HG03520 (cell line): ENCODE data around the gene NEMP2.
"Not testable (repeated sequence)": the region's sequence is repeated elsewhere in the genome, so short reads cannot be mapped to it uniquely, and the experiment has no call there.

ENCODE experiments used
- ATAC-seq: cut with Tn5 transposase; IDR thresholded peaks from one replicate; pipeline ENCODE4 v1.9.1; 2021; ENCODE audit warnings: mild to moderate bottlenecking, moderate library complexity; ENCODE audit not compliant: unreplicated experiment

The NEMP2 gene

DNA sequence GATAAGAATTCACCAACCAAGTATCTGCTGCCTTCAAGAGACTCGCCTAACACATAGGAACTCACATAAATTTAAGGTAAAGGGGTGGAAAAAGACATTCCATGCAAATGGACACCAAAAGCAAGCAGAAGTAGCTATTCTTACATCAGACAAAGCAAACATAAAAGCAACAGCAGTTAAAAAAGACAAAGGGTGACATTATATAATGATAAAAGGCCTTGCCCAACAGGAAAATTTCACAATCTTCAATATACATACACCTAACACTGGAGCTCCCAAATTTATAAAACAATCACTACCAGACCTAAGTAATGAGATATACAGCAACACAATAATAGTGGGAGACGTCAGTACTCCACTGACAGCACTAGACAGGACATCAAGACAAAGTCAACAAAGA lies 41.4 kb downstream of the NEMP2 start:
- ATAC-seq = no peak

DNA sequence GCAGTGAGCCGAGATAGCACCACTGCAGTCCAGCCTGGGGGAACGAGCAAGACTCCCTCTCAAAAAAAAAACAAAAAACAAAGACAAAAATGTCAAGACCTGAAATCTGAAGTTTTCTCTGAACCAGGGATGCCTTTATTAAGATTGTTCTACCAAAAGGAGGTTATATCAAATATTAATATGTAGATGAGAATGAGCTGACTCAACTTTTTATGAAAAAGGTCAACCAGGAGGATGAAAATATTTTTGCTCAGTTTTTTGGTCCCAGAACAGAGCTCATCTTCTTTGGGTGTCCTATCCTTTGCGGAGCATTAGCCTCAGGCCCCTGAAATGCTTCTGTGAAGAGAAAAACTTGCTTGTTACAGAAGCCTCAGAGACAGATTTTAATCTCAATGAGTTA lies 44.0 kb downstream of the NEMP2 start:
- no peak for ATAC-seq

DNA sequence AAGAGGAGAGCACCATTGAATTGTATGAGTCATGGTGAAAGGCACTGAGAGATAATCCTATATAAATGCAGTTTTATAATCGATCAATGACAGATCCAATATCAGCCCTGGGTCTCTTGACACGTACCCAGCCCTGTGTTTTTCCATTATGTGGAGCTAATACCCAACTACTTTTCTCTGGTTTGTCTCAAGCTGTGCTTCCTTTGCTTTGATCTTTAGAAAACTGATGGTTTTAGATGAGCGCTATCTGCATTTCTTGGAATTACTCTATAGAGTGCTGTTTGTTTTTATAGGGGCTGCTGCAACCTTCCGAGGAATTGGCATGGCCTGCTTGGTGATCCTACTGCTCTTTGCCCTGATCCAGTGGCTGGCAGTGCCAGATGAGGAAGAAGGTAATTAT lies 45.0 kb downstream of the NEMP2 start:
- no peak for ATAC-seq

DNA sequence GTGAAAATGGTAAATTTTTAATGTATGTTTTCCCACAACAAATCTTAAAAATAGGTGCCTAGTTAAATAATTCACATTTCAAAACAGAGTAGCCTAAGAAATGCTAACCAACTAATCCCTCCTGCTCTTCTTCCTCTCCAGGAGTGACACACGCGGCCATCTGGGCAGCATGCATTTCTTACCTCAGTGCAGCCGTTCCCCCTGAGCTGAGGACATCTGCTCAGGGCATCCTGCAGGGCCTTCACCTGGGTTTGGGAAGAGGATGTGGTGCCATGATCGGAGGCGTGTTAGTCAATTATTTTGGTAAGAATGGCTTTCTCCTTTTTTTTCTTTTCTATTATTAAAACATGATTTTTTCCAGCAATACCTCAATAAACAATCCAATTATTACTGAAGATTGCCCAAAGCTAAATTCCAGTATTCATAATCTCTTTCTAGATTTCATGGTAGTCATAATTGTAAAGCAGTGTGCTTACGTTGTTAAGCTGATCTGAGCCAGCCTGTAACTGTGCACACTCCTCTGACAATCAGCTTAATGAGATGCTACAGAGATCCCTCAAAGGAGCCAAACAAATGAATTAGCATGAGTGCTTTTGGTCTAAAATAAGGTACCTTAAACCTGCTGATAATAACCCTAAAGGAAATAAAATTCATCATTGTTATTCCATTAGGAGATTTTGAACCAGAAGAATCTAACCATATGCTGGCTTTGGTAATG lies 45.8 kb downstream of the NEMP2 start:
- no peak for ATAC-seq

DNA sequence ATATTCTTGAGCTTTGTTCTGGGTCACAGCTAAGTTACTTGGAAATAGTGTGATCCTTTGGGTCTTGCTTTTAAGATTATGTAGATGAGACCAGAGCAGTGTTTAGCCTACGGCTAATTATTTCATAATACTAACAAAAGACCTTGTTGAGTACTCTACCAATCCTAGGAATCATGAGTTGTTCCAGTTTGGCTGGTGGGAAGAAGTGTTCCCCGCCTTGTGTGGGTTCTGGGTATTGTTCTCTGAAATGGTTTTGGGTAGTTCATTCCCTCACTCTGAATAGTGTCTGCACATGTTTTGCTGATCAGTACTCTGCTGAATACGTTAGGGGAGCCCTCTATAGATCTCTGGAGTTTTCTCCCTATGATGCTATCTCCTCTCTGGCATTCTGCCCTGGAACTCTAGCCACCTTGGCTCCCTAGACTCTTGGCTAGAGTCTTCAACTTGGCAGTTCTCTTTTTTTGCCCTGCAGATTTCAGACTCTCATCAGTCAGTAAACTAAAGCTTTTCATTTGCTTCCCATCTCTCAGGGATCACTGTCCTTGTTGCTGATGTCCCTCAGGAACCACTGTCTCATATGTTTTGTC lies 48.4 kb downstream of the NEMP2 start:
- ATAC-seq = no peak

DNA sequence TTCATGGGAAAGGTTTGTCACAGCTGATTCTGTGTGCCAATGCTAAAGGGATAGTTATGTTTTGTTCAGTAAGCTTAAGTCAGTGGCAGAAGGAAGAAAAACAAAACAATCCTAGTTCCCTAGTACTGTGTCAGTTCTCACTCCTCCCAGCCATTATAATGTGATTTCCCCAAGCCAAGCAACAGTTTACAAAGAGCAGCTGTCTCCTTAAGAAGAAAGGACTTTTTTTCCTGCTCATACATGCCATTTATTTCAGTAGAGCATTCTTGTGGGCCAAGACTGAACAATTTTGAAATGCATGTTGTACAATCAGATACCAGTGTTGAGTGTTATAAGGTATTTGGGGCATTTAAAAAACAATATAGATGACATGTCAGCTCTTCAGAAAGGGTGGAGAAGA lies 52.1 kb downstream of the NEMP2 start:
- no peak for ATAC-seq

DNA sequence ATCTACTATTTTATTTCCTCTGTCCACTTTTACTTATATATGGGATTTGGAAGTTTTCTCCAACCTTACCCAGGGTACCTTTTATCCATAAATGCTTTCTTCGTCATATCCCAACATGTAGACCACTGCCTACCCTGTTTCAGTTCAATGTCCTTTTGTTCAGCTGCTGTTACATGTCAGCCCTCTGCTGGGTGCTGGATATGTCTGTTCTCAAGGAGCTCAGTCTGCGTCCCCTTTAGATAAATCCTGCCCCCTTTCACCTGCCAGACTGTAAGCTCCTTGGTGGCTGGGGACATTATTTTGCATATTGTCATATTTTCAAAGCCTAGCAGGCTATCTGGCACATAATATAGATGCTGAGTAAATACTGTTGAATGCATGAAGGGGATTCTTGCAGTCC lies 53.2 kb downstream of the NEMP2 start:
- no peak for ATAC-seq

DNA sequence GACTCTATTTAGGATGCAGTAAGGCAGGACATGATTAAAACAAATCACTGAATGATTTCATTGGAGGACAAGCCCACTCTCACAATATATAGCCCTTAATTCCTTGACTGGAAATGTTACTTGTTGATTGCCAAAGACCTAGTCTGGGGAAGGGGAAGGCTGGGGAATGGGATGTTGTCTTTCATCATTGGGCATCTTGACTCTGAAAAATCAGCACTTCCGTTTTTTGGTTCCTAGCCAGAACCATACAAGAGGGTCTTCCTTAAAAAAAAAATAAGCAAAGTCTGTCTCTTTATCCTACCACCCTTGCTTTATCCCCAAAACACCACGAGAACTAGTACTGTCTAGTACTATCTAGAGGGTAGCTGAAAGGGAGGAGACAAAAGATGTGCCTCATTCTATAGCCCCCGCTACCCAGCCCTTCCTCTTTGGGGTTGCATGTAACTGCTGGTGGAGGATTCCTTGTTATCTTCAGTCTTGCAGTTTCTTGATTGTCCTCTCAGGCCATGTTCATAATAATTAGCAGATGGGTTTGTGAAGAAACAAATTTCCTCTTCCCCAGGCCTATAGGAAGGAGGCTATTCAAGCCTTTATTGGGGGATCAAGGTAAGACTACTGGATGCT lies 55.8 kb downstream of the NEMP2 start:
- no peak for ATAC-seq

DNA sequence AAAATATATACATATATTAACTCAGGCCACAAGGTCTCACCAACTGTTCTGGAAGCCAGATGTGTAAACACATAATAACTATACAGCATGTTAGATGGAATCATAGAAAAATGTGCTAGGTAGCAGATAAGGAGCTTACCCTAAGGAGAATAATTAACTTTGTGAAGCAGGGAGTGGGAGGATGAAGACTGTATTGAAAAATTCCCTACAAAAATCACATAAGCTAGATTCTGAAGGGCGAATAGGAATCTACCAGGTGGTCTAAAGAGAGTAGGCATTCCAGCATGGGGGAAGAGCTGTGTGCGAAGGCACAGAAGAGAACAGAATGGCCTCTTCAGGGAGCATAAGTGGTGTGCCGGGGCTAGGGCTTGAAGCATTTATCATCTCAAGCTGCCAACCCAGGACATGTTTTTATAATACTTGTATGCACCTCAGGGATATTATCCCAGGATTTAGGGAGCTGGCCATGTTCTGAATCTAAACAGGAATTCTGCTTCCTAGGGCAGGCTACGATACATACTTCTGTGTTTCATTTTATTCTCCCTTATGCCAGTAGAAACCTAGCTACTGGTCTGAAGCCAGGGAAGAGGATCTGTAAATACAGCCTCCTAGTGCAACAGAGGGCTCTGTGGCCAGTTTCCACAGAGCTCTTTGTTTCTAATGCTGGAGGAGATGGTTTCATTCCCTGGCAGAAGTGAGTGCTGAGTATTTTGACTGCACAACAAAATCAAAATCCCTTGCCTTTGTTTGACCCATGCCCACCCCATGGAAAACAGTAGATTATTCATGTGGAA lies 56.7 kb downstream of the NEMP2 start:
- ATAC-seq = no peak

DNA sequence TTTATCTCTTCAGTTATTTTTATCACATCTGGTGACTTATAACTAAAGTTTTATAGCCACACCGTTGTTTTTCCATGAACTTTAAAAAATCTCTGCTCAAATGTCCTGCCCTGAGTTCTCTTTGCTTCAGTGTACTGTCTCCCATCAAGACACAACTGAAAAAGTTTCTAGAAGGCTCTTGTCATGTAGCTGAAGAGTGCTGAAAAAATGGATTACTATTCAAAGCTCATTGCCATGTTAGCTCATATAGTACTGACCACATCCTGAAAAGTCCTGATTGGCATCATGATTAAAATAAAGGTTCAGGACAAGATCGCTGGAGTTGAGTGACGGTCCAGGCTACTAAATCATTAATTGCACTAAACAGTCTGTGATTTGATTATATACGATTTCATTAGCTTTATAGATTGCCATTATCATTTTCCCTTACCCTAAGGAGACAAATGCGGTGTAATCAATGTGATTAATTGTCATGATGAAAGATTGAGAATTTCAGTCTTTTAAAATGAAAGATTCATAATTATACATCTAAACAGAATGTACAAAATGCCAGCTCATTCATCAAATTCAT lies 64.2 kb downstream of the NEMP2 start:
- no peak for ATAC-seq

DNA sequence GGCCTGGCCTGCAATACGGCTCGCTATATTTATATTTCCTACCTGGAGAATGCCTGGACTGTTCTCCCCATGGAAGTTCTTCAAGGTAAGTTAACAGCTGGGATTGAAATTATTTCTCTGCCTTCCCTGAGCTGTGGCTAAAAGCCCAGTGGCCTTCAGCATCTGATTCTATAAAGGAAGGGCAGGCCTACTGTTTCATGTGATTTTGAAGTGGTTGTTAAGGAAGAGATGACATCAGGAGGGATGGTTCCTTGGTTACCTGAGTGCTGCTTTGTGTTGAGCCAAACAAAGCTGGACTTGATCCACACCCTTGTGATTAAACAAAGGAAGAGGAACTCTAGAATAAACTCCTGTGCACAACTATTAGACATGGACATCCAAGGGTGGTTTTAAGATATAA lies 64.8 kb downstream of the NEMP2 start:
- ATAC-seq = no peak

DNA sequence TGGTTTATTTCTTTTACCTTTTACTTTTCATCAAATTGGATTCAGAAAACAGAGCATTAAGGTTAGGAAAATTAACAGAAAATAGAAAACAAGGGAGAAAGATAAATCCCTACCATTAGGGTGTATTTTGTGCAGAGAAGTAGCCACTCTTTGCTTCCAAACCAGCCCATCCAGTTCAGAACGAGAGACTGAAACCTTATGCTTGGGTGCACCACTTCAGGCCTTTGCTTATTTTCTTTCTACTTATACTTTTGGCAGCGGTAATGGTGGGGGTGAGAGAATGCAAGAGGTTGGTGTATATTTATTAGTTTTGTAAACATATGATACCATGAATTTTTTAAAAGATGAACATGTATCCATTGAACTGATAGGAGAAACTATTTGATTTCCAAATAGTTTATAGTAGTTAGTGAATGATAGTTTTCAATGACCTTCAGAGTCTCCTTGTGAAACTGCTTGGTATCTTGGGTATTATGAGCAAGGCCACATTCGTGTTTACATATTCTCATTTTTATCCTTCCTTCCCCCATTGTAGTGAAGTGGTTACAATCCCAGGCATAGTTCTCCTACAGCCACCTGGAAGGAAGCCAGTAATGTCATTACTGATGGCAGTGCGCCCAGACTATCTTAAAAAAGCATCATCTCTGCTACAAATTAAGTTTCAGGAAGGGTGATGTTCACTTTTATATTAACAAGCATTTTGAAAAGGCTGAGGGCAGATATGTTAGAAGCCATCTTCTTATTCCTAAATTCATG lies 65.5 kb downstream of the NEMP2 start:
- ATAC-seq = peak; percentile 55

DNA sequence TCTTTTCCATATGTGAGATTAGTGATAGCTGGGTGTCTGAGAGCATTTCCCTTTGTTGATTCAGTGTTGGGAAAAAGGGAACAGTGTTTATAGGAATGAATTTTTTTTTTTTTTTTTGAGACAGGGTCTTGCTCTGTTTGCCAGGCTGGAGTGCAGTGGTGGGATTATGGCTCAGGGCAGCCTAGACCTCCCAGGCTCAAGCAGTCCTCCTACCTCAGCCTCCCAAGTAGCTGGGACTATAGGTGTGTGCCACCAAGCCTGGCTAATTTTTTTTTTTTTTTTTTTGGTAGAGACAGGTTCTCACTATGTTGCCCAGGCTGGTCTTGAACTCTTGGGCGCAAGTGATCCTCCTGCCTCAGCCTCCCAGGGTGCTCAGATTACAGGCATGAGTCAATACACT lies 66.2 kb downstream of the NEMP2 start:
- not testable (repeated sequence) for ATAC-seq

DNA sequence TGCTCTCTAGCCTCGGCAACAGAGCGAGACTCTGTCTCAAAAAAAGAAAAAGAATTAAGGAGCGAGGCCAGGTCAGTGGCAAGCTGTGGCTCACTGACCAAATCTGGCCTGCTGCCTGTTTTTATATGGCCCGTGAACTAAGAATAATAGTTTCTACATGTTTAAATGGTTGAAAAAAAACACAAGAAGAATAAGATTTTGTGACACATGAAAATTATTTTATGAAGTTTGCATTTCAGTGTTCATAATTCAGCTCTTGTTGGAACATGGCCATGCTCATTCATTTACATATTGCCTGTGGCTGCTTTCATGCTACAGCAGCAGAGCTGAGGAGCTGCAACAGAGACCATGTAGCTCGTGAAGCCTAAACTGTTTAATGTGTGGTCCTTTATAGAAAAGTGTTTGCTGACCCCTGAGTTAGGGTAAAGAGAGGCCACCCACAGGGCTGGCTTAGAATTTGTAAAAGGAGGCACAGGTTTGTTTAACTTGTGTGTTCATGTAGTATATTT lies 66.9 kb downstream of the NEMP2 start:
- peak; percentile 36 for ATAC-seq

DNA sequence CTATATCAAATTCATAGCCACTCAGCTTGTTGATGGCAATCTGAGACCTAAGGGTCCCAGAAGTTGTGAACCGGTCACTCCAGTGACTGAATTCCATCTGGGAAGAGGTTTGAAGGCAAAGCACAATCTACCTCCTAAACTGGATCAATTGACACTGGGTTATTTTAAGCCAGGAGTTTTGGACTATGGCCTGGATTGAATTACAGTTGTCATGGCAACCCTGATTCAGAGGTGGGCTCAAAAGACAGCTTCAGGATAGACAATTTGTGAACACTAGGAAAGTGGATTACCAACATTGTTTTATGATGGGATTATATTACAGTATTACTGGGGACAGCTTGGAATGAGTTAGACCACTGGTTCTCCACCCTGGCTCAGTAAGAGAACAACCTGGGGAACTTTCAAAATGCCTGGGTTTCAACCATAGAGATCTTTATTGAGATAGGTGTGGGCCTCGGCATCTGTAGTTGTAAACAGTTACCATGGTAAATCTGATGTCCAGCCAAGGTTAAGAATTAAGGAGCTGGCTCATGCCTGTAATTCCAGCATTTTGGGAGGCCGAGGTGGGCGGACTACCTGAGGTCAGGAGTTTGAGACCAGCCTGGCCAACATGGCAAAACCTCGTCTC lies 67.6 kb downstream of the NEMP2 start:
- no peak for ATAC-seq

DNA sequence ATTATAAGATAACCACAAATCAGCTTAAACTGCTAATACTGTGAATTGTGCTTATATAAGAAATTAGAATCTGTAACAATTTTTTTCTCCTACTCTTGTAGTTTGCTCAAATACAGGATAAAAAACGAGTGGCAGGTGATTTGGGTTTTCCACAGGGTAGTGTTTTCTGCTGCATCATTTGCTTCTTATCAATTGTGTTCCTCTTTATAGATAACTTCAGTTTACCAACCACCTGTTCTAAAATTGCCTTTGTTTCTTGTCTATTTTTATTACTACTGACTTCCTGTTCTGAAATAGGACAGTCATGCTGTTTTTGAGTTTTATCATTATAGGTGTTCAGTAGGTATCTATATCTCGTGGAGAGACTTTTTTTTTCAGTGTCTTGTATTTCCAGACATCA lies 69.5 kb downstream of the NEMP2 start:
- ATAC-seq = peak; percentile 34

DNA sequence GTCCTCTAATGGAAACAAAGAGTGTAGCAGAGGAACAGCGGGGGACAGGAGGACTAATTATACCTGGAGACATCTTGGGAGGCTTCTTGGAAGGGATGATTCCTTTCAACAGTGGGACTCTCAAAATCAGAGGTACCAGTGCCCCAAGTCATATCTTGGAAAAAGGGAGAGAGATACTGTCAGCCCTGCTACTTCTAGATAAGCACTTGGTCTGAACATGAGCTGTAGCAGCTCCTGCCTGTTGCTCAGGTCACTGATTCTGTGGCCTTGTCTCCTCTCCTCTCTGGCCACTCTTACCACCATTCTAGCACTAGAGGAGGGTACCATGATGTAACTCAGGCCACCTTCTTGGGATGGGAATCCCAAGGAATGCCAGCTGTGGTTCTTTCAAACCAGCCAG lies 71.9 kb downstream of the NEMP2 start:
- ATAC-seq = no peak

DNA sequence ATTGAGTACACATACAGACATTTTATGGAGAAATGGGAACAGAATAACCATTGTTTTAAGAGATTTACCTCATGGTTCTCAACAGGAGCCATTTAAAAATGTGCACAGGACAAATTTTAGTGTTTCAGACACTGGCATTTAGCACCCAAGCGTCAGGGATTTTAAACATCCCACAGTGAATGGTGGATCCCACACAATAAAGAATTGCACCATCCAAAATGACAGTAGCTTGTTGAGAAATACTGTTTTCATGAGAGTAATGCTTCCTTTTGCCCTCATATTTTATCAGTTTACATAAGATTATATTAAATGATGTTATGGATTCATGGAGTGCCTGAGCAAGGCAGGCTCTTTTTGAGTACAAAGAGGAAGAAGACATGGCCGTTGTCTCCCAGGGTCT lies 72.3 kb downstream of the NEMP2 start:
- no peak for ATAC-seq

DNA sequence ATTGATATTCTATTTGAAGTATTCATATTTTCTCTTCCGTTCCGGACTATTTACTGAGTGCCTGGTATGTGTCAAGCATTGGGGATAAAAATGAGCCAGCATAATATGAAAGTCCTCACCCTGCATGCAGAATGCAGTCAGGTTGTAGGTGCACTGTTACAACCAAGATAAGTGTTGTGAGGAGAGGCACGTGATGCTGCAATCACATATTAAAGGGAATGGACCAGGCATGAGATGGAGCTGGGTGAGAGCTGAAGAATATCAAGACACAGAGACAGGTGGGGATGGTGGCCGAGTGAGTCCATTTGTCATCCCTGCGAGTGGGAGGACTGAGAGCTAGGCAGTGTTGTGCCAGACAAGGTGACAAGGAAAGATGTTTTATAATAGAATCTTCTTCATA lies 74.0 kb downstream of the NEMP2 start:
- no peak for ATAC-seq

DNA sequence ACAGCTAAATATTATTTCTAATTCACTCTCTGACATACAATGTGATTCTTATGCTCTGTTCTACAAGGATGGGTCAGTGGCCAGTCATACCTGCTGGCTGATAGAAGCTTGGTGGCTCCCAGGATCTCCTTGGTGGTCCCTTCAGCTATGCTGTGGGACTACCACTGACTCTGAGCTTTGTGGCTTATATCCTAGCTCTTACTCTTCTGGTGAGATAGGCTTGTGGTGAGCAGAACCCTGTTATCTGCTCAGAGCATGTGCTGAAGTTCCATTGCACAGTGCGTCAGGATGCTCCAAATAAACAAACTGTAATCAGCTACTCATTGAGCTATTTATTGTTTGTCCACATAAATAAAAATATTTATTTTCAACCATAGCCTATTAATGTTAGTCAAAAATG lies 74.6 kb downstream of the NEMP2 start:
- ATAC-seq = no peak
